Osteoblast (primary cell): ENCODE measurements around the gene F9. TPM values are rescaled to one million over a fixed set of nuclear protein-coding genes. Genes with fewer than 3 reads are reported as not detected.

Source experiments
- DNase-seq: peaks from one replicate; pipeline ENCODE4 v3.0.0; 2011; ENCODE audit warnings: low spot score, mixed read lengths; ENCODE audit not compliant: insufficient read length; ENCODE audit errors: missing footprints
- H2AFZ ChIP-seq: 2 replicates; pipeline ENCODE4 v1.6.0; 2011; ENCODE audit warnings: mild to moderate bottlenecking, low read length
- H3K27ac ChIP-seq: 2 replicates; pipeline ENCODE4 v1.5.1; 2011; ENCODE audit warnings: mild to moderate bottlenecking, low read depth, low read length, moderate library complexity
- H3K27me3 ChIP-seq: 2 replicates; pipeline ENCODE4 v1.6.0; 2012; ENCODE audit warnings: mild to moderate bottlenecking, control low read depth, inconsistent platforms, low read length, moderate library complexity; ENCODE audit not compliant: insufficient read depth
- H3K36me3 ChIP-seq: 2 replicates; pipeline ENCODE4 v1.5.1; 2011; ENCODE audit warnings: mild to moderate bottlenecking, low read length, control low read depth, moderate library complexity; ENCODE audit not compliant: insufficient read depth
- H3K4me1 ChIP-seq: 2 replicates; pipeline ENCODE4 v1.5.1; 2011; ENCODE audit warnings: mild to moderate bottlenecking, low read length, control low read depth, moderate library complexity; ENCODE audit not compliant: insufficient read depth
- H3K4me2 ChIP-seq: 2 replicates; pipeline ENCODE4 v1.6.0; 2011; ENCODE audit warnings: mild to moderate bottlenecking, low read length; ENCODE audit not compliant: insufficient read depth
- H3K4me3 ChIP-seq: fragments of 200-600 bp; sonication (generic); 3 replicates; pipeline ENCODE4 v1.5.1; 2012; ENCODE audit warnings: mild to moderate bottlenecking, low read length, inconsistent platforms; ENCODE audit not compliant: insufficient read depth
- H3K79me2 ChIP-seq: 2 replicates; pipeline ENCODE4 v1.6.0; 2012; ENCODE audit warnings: mild to moderate bottlenecking, low read length, control low read depth, inconsistent platforms; ENCODE audit not compliant: insufficient read depth
- H3K9me3 ChIP-seq: 2 replicates; pipeline ENCODE4 v1.5.1; 2011; ENCODE audit warnings: low read depth, low read length, control low read depth
- H4K20me1 ChIP-seq: 2 replicates; pipeline ENCODE4 v1.6.0; 2012; ENCODE audit warnings: mild to moderate bottlenecking, low read length, control low read depth; ENCODE audit not compliant: insufficient read depth
- total RNA-seq: library from RNA; depleted of rRNA; stranded (reverse); fragments of >200 nt; gene quantifications from 2 replicates; pipeline ENCODE4 v1.2.3, GENCODE V29; 2012
- TF ChIP-seq, protein P1 (sequence below): IDR thresholded peaks from 2 replicates; pipeline ENCODE4 v1.5.1; 2011; ENCODE audit warnings: mild to moderate bottlenecking, low read depth, low read length, moderate library complexity; ENCODE audit errors: extremely low read depth

Gene F9
- not detected in 2 replicates for total RNA-seq

DNA sequence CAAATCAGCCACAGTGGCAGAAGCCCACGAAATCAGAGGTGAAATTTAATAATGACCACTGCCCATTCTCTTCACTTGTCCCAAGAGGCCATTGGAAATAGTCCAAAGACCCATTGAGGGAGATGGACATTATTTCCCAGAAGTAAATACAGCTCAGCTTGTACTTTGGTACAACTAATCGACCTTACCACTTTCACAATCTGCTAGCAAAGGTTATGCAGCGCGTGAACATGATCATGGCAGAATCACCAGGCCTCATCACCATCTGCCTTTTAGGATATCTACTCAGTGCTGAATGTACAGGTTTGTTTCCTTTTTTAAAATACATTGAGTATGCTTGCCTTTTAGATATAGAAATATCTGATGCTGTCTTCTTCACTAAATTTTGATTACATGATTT, at the start of gene F9:
Gene F9, plus strand, starts transcription at position 190 of the 400 bp plus-strand sequence. Its CDS starts 26 bp downstream, at position 216.
- DNase-seq: no peak
- TF ChIP-seq, protein P1, sequence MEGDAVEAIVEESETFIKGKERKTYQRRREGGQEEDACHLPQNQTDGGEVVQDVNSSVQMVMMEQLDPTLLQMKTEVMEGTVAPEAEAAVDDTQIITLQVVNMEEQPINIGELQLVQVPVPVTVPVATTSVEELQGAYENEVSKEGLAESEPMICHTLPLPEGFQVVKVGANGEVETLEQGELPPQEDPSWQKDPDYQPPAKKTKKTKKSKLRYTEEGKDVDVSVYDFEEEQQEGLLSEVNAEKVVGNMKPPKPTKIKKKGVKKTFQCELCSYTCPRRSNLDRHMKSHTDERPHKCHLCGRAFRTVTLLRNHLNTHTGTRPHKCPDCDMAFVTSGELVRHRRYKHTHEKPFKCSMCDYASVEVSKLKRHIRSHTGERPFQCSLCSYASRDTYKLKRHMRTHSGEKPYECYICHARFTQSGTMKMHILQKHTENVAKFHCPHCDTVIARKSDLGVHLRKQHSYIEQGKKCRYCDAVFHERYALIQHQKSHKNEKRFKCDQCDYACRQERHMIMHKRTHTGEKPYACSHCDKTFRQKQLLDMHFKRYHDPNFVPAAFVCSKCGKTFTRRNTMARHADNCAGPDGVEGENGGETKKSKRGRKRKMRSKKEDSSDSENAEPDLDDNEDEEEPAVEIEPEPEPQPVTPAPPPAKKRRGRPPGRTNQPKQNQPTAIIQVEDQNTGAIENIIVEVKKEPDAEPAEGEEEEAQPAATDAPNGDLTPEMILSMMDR: no peak

DNA sequence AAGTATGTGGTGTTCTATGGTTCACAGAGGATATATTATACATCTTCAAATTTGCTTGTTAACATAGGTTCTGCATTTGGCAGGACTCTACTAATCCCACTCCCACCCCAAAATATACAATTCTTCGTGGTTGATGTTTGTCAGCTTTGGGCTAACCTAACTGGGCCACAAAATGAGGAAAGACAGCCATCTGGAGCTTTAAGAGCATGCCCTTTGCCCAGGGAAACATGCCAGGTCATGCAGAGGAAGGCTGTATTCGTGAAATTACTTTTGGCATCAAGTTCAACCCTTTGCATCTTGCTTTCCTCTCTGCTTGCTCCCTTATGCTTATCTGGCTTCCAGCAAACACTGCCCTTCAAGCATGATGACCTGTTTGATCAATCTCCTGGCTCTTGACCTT, 46.8 kb upstream of the F9 start:
- Histone ChIP-seq H2AFZ (no peak overlapping the region), H4K20me1 (no peaks in the 10 kb centered on the region), H3K4me2 (no peak overlapping the region), H3K4me1 (no peaks in the 10 kb centered on the region), H3K4me3 (no peak overlapping the region), H3K27ac (no peak overlapping the region), H3K27me3 (no peaks in the 10 kb centered on the region), H3K9me3 (no peaks in the 10 kb centered on the region), H3K36me3 (no peaks in the 10 kb centered on the region), H3K79me2 (no peaks in the 10 kb centered on the region)
- TF ChIP-seq, protein P1: no peak
- no peak for DNase-seq

More for the DNA sequence above, at the start of gene F9:
- Histone ChIP-seq H3K36me3 (no peaks in the 10 kb centered on the region), H3K4me3 (no peak within 1 kb of the TSS), H2AFZ (no peak within 1 kb of the TSS), H4K20me1 (no peaks in the 10 kb centered on the region), H3K4me1 (no peaks in the 10 kb centered on the region), H3K79me2 (no peaks in the 10 kb centered on the region), H3K27me3 (no peaks in the 10 kb centered on the region), H3K27ac (no peak within 1 kb of the TSS), H3K9me3 (no peaks in the 10 kb centered on the region), H3K4me2 (no peak within 1 kb of the TSS)

DNA sequence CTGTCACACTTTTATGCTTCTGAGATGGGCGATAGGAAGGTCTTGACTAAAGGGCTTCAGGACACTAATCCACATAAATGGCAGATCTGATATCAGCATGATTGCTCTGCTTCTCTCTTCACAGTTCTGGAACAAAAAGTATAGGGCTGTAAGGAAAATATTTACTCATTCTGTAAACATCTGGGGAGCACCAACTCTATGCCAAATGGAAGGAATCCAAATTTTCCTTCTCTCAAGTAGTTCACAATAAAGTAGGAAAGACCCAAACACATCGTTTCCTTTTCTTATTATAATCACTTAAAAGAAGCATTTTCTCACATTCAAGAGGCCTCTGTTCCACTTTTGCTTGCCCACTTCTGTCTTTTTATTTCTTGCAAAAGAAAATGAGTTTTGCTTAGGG, 45.9 kb upstream of the F9 start:
- Histone ChIP-seq H2AFZ (no peak overlapping the region), H3K4me1 (no peaks in the 10 kb centered on the region), H3K27ac (no peak overlapping the region), H3K36me3 (no peaks in the 10 kb centered on the region), H3K79me2 (no peaks in the 10 kb centered on the region), H3K4me2 (no peak overlapping the region), H3K27me3 (no peaks in the 10 kb centered on the region), H4K20me1 (no peaks in the 10 kb centered on the region), H3K4me3 (no peak overlapping the region), H3K9me3 (no peaks in the 10 kb centered on the region)
- TF ChIP-seq, protein P1: no peak
- no peak for DNase-seq

DNA sequence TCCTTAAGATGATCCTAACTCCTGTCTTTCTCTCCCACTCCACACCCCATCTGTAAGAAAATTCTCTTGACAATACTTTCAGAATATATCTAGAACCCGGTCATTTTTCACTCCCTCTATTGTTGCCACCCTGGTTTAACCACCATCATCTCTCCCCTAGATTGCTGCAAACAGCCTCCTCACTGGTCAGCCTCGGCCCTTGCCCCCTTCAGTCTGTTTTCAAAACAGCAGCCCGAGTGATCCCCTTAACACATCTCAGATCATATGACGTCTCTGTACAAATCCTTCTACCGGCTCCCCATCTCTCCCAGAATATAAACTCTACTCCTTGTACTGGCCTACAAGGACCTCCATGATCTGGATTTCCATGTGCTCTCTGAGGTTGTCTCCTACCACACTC, 35.2 kb upstream of the F9 start:
- no peaks in the 10 kb centered on the region for H3K4me1 ChIP-seq
- peaks cover 2% of the 10 kb centered on the region for H3K9me3 ChIP-seq
- no peaks in the 10 kb centered on the region for H3K79me2 ChIP-seq
- DNase-seq: no peak
- H2AFZ ChIP-seq: no peak overlapping the region
- H3K36me3 ChIP-seq: no peaks in the 10 kb centered on the region
- no peak overlapping the region for H3K27ac ChIP-seq
- H3K4me2 ChIP-seq: no peak overlapping the region
- no peaks in the 10 kb centered on the region for H4K20me1 ChIP-seq
- TF ChIP-seq, protein P1: no peak
- no peak overlapping the region for H3K4me3 ChIP-seq
- no peaks in the 10 kb centered on the region for H3K27me3 ChIP-seq
